ENCODE results near the gene KIAA0040.

KIAA0040 gene

DNA sequence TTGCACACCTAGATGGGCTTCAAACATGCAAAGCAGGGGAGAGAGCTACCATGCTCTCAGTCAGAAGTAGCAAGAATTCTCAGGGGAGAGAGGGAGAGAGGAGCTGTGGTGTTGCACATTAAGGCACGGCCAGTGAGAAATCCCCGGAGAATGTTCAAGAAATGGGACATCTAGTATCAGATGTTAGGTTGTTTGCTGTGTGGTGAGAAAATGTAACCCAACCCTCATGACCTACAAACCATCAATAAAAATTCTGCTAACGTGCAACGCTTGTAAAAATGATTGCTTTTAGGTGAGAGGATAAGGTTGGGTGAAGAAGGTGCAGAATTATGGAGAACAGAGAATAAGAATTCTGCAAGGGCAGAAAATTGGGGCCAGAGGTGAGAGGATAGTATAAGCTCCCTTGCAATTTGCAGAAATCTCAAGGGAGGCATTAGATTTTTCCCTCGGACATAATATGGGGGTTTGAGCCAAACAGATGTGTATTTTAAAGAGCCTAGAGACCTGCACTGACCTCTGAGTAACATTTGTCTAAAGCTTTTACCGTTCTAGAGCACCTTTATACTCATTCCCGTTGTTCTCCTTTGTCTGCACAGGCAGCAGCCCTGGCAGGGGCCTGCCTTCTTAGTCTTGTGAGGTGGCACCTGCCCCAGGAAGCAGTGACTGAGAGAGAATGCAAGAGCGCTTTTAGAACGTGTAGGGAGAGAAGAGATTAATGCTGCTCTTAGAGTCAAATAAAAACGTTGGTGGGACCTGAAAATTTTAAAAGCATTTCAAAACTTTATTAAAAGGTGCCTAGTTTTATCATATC, 25.4 kb upstream of the KIAA0040 start (continued):
- TF ChIP-seq ZSCAN16 (tag by site-specific recombination; IDR thresholded peaks at IDR 0.05) (no peak), ZNF548 (tag by site-specific recombination; IDR thresholded peaks at IDR 0.05) (no peak)

DNA sequence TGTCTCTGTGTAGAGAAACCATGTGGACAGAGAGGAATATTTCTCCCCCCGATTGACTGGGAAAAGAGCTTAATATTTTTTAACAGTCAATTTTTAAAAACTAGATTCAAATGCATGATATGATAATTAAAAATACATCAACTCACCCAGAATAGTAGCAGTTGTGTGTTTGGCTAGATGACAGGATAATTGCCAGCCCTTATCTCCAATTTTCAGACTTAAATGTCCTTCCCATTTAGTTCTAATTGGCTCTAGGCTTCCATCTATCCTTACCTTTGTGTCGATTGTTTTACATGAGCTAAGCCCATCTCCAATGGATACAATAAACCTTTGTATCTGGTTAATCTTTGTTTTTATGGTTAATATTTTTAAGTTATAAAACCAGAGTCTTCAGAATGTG, 23.9 kb upstream of the KIAA0040 start:
- POLR2A ChIA-PET: no interaction called here
- no peaks in the 10 kb centered on the region for H3K36me3 ChIP-seq (ENCODE audit: control insufficient read depth in 2 of 2, insufficient read depth in 1 of 2, low read length in 2 of 2)
- H3K4me1 ChIP-seq (ENCODE audit: control insufficient read depth, insufficient read depth, low read length): peaks cover 16% of the 10 kb centered on the region
- H3K27ac ChIP-seq (ENCODE audit: extremely low read depth, low read depth, low read length): no peak overlapping the region
- no peak overlapping the region for H3K4me3 ChIP-seq (ENCODE audit: low read depth, low read length)
- TF ChIP-seq WT1 (tag by site-specific recombination; IDR thresholded peaks at IDR 0.05) (no peak), ZNF561 (tag by site-specific recombination; IDR thresholded peaks at IDR 0.05; ENCODE audit: borderline replicate concordance) (no peak), ZNF560 (tag by site-specific recombination; IDR thresholded peaks at IDR 0.05; ENCODE audit: borderline replicate concordance) (no peak), ZNF112 (tag by site-specific recombination; IDR thresholded peaks at IDR 0.05) (no peak)
- CTCF ChIA-PET: interaction anchor here (0.7 to 2.2 kb wide), 3 partner anchors 62 to 102 kb away, joined by 3 to 11 read pairs (median 3); no protein-coding TSS in a partner anchor
- no peaks in the 10 kb centered on the region for H3K9me3 ChIP-seq (ENCODE audit: control insufficient read depth, insufficient read depth, low read depth, low read length)

DNA sequence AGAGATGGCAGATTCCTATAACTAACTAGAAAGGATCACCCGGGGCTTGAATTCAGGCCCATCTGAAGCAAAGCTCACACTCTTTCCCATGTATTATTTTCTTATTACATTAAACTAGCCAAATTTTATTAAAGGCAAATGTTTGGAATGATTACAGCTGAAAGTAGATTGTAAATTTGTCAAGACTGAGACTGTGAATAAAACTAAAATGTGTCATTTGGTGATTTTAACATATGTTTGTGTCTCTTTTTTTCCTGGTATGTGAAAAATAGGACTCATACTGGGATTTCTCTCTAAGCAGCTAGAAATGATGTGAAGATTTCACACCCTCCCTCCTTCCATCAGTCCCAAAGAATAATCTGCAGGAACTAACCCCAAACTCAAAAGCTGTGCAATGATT, 19.1 kb upstream of the KIAA0040 start:
- H3K36me3 ChIP-seq (ENCODE audit: control insufficient read depth in 2 of 2, insufficient read depth in 1 of 2, low read length in 2 of 2): no peaks in the 10 kb centered on the region
- H3K4me1 ChIP-seq (ENCODE audit: control insufficient read depth, insufficient read depth, low read length): peaks cover 3% of the 10 kb centered on the region; the same call in 1 of the 2 replicates
- CTCF ChIA-PET: interaction anchor here (1.0 kb wide), 1 partner anchor 15 kb away, joined by 3 read pairs; no protein-coding TSS in a partner anchor
- TF ChIP-seq GLIS1 (tag by site-specific recombination; IDR thresholded peaks at IDR 0.05) (no peak), ZFP41 (tag by site-specific recombination; IDR thresholded peaks at IDR 0.05; ENCODE audit: borderline replicate concordance) (no peak), ZNF302 (tag by site-specific recombination; IDR thresholded peaks at IDR 0.05; ENCODE audit: low read depth) (no peak)
- no peak overlapping the region for H3K27ac ChIP-seq (ENCODE audit: extremely low read depth, low read depth, low read length)
- H3K4me3 ChIP-seq (ENCODE audit: low read depth, low read length): no peak overlapping the region
- POLR2A ChIA-PET: interaction anchor here (1.0 kb wide), 1 partner anchor 20 kb away, joined by 5 read pairs; no protein-coding TSS in a partner anchor
- H3K9me3 ChIP-seq (ENCODE audit: control insufficient read depth, insufficient read depth, low read depth, low read length): no peaks in the 10 kb centered on the region

DNA sequence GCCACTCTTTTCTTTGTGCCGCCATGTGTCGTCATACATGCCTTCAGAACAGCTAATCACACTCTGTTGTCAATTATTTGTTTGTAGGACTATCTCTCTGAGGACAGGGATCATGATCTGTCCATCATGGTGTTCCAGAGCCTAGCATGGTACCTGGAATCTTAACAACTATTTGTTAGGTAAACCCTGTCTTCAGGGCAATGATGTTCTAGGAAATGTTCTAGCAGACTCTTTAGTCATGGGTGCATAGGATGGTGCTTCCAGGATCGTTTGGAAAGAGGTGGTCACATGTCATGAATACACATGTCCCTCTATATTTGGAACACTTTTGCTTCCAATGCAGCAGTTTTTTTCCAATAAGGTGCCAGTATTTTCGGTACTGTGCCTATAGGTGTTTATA, 18.2 kb upstream of the KIAA0040 start:
- no peak overlapping the region for H3K4me3 ChIP-seq (ENCODE audit: low read depth, low read length)
- no peaks in the 10 kb centered on the region for H3K36me3 ChIP-seq (ENCODE audit: control insufficient read depth in 2 of 2, insufficient read depth in 1 of 2, low read length in 2 of 2)
- ChIA-PET CTCF (interaction anchor here (0.8 to 0.9 kb wide), 2 partner anchors 56 to 108 kb away, joined by 3 read pairs; no protein-coding TSS in a partner anchor), POLR2A (no interaction called here)
- TF ChIP-seq ZNF169 (tag by site-specific recombination; IDR thresholded peaks at IDR 0.05): no peak
- no peak for TF ChIP-seq MYNN (tag by site-specific recombination; IDR thresholded peaks at IDR 0.05; ENCODE audit: borderline replicate concordance)
- TF ChIP-seq, protein P1, sequence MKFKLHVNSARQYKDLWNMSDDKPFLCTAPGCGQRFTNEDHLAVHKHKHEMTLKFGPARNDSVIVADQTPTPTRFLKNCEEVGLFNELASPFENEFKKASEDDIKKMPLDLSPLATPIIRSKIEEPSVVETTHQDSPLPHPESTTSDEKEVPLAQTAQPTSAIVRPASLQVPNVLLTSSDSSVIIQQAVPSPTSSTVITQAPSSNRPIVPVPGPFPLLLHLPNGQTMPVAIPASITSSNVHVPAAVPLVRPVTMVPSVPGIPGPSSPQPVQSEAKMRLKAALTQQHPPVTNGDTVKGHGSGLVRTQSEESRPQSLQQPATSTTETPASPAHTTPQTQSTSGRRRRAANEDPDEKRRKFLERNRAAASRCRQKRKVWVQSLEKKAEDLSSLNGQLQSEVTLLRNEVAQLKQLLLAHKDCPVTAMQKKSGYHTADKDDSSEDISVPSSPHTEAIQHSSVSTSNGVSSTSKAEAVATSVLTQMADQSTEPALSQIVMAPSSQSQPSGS (tag by site-specific recombination; IDR thresholded peaks at IDR 0.05; ENCODE audit: low read depth): no peak
- no peak for TF ChIP-seq ZNF707 (tag by site-specific recombination; IDR thresholded peaks at IDR 0.05)
- no peak for TF ChIP-seq SALL2 (tag by site-specific recombination; IDR thresholded peaks at IDR 0.05; ENCODE audit: borderline replicate concordance)
- TF ChIP-seq ZNF394 (tag by site-specific recombination; IDR thresholded peaks at IDR 0.05; ENCODE audit: borderline replicate concordance): no peak
- no peak for TF ChIP-seq MEIS1 (CRISPR knock-in tag; IDR thresholded peaks at IDR 0.05; ENCODE audit: borderline replicate concordance)
- TF ChIP-seq YY2 (tag by site-specific recombination; IDR thresholded peaks at IDR 0.05): no peak
- TF ChIP-seq, protein P2, sequence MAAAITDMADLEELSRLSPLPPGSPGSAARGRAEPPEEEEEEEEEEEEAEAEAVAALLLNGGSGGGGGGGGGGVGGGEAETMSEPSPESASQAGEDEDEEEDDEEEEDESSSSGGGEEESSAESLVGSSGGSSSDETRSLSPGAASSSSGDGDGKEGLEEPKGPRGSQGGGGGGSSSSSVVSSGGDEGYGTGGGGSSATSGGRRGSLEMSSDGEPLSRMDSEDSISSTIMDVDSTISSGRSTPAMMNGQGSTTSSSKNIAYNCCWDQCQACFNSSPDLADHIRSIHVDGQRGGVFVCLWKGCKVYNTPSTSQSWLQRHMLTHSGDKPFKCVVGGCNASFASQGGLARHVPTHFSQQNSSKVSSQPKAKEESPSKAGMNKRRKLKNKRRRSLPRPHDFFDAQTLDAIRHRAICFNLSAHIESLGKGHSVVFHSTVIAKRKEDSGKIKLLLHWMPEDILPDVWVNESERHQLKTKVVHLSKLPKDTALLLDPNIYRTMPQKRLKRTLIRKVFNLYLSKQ (tag by site-specific recombination; IDR thresholded peaks at IDR 0.05; ENCODE audit: borderline replicate concordance): no peak
- TF ChIP-seq, protein P3, sequence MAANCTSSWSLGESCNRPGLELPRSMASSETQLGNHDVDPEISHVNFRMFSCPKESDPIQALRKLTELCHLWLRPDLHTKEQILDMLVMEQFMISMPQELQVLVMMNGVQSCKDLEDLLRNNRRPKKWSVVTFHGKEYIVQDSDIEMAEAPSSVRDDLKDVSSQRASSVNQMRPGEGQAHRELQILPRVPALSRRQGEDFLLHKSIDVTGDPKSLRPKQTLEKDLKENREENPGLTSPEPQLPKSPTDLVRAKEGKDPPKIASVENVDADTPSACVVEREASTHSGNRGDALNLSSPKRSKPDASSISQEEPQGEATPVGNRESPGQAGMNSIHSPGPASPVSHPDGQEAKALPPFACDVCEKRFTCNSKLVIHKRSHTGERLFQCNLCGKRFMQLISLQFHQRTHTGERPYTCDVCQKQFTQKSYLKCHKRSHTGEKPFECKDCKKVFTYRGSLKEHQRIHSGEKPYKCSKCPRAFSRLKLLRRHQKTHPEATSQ (tag by site-specific recombination; IDR thresholded peaks at IDR 0.05): no peak
- TF ChIP-seq ZNF184 (tag by site-specific recombination; IDR thresholded peaks at IDR 0.05): no peak
- no peaks in the 10 kb centered on the region for H3K9me3 ChIP-seq (ENCODE audit: control insufficient read depth, insufficient read depth, low read depth, low read length)
- H3K4me1 ChIP-seq (ENCODE audit: control insufficient read depth, insufficient read depth, low read length): peaks cover 3% of the 10 kb centered on the region; the same call in 1 of the 2 replicates
- no peak overlapping the region for H3K27ac ChIP-seq (ENCODE audit: extremely low read depth, low read depth, low read length)
